SK-N-SH treated with all-trans-retinoic acid at 6 μM for 48 hours (cell line): Measurements from ENCODE around the gene TSC22D1.

Experiments used
- ARNTL ChIP-seq: fragments of 450-650 bp; formaldehyde crosslinking; IDR thresholded peaks from 2 replicates; pipeline ENCODE4 v1.5.0; 2020; ENCODE audit warnings: low read depth, mild to moderate bottlenecking, moderate library complexity, borderline replicate concordance
- BACH2 ChIP-seq: fragments of 250-450 bp; sonication (Bioruptor Pico); IDR thresholded peaks from 2 replicates; pipeline ENCODE4 v1.9.0; 2021; ENCODE audit warnings: mild to moderate bottlenecking, borderline replicate concordance
- GLIS3 ChIP-seq: fragments of 250-450 bp; sonication (Bioruptor Pico); IDR thresholded peaks from 2 replicates; pipeline ENCODE4 v1.5.0; 2020; ENCODE audit warnings: mild to moderate bottlenecking, moderate library complexity
- ISL1 ChIP-seq: fragments of 250-450 bp; sonication (Bioruptor Pico); IDR thresholded peaks from 2 replicates; pipeline ENCODE4 v2.1.2; 2022; ENCODE audit warnings: mild to moderate bottlenecking, moderate library complexity
- PATZ1 ChIP-seq: fragments of 250-450 bp; sonication (Bioruptor Pico); IDR thresholded peaks from 2 replicates; pipeline ENCODE4 v1.8.0; 2020; ENCODE audit warnings: mild to moderate bottlenecking, moderate library complexity, borderline replicate concordance
- POU6F1 ChIP-seq: fragments of 250-450 bp; sonication (Bioruptor Pico); IDR thresholded peaks from 2 replicates; pipeline ENCODE4 v1.8.0; 2021; ENCODE audit warnings: low read depth, mild to moderate bottlenecking, moderate library complexity, borderline replicate concordance
- RARB ChIP-seq: fragments of 250-450 bp; sonication (Bioruptor Pico); IDR thresholded peaks from 2 replicates; pipeline ENCODE4 v1.8.0; 2021; ENCODE audit warnings: mild to moderate bottlenecking, moderate library complexity
- SNAI2 ChIP-seq: fragments of 250-450 bp; sonication (Bioruptor Pico); IDR thresholded peaks from 2 replicates; pipeline ENCODE4 v1.5.0; 2020; ENCODE audit warnings: mild to moderate bottlenecking, moderate library complexity
- TOX ChIP-seq: fragments of 250-450 bp; sonication (Bioruptor Pico); IDR thresholded peaks from 2 replicates; pipeline ENCODE4 v1.8.0; 2021; ENCODE audit warnings: mild to moderate bottlenecking, moderate library complexity, borderline replicate concordance
- TSHZ2 ChIP-seq: fragments of 250-450 bp; sonication (Bioruptor Pico); IDR thresholded peaks from 2 replicates; pipeline ENCODE4 v1.5.0; 2020; ENCODE audit warnings: mild to moderate bottlenecking, moderate library complexity
- ZC3H10 ChIP-seq: fragments of 250-450 bp; sonication (Bioruptor Pico); IDR thresholded peaks from 2 replicates; pipeline ENCODE4 v1.5.1; 2021; ENCODE audit warnings: mild to moderate bottlenecking, moderate library complexity
- ZFP3 ChIP-seq: fragments of 250-450 bp; sonication (Bioruptor Pico); IDR thresholded peaks from 2 replicates; pipeline ENCODE4 v1.5.0; 2020; ENCODE audit warnings: mild to moderate bottlenecking, moderate library complexity
- ZFP30 ChIP-seq: fragments of 450-650 bp; formaldehyde crosslinking; IDR thresholded peaks from 2 replicates; pipeline ENCODE4 v1.5.0; 2022; ENCODE audit warnings: mild to moderate bottlenecking, moderate library complexity
- TF ChIP-seq, protein P1 (sequence below): fragments of 250-450 bp; sonication (Bioruptor Pico); IDR thresholded peaks from 2 replicates; pipeline ENCODE4 v1.5.1; 2020; ENCODE audit warnings: low read depth, mild to moderate bottlenecking, moderate library complexity

GRCh38 chr13:44413095-44413494 lies 163.0 kb downstream of the TSC22D1 start:
- no peak for TF ChIP-seq RARB (CRISPR knock-in tag)
- TF ChIP-seq ZFP3 (CRISPR knock-in tag), result no peak
- no peak for TF ChIP-seq ZC3H10 (CRISPR knock-in tag)
- TF ChIP-seq GLIS3 (CRISPR knock-in tag), result no peak
- TF ChIP-seq PATZ1 (CRISPR knock-in tag), result no peak
- TF ChIP-seq BACH2 (CRISPR knock-in tag), result no peak
- TF ChIP-seq, protein P1, sequence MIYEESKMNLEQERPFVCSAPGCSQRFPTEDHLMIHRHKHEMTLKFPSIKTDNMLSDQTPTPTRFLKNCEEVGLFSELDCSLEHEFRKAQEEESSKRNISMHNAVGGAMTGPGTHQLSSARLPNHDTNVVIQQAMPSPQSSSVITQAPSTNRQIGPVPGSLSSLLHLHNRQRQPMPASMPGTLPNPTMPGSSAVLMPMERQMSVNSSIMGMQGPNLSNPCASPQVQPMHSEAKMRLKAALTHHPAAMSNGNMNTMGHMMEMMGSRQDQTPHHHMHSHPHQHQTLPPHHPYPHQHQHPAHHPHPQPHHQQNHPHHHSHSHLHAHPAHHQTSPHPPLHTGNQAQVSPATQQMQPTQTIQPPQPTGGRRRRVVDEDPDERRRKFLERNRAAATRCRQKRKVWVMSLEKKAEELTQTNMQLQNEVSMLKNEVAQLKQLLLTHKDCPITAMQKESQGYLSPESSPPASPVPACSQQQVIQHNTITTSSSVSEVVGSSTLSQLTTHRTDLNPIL (CRISPR knock-in tag), result no peak
- no peak for TF ChIP-seq POU6F1
- no peak for TF ChIP-seq ISL1 (CRISPR knock-in tag)
- no peak for TF ChIP-seq ZFP30 (CRISPR knock-in tag)
- no peak for TF ChIP-seq SNAI2 (CRISPR knock-in tag)
- no peak for TF ChIP-seq TOX (CRISPR knock-in tag)
- no peak for TF ChIP-seq ARNTL (CRISPR knock-in tag)
- no peak for TF ChIP-seq TSHZ2 (CRISPR knock-in tag)
